ENCODE results near the gene APBB2.

Gene APBB2

GRCh38 chr4:41141900-41142299 is 72.4 kb downstream of the APBB2 start:
- DNase-seq (ENCODE audit: low read depth in 1 of 2, low spot score in 1 of 2), result no peak

DNA sequence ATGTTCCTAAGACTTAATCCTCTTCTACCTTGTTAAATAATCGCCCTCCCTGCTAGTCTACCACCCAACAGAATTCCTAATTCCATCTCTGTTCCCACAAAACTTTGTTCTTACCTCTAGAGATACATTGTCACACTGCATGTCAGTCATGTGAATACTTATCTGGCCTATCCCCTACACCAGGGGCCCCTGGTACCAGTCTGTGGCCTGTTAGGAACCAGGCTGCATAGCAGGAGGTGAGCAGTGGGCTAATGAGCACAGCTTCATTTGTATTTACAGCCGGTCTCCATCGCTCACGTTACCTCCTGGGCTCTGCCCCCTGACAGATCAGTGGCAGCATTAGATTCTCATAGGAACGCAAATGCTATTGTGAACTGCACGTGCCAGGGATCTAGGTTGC is 73.9 kb downstream of the APBB2 start:
- no peak for DNase-seq (ENCODE audit: low read depth in 1 of 2, low spot score in 1 of 2)

GRCh38 chr4:41137879-41138278 is 76.5 kb downstream of the APBB2 start:
- no peak for DNase-seq (ENCODE audit: low read depth in 1 of 2, low spot score in 1 of 2)

DNA sequence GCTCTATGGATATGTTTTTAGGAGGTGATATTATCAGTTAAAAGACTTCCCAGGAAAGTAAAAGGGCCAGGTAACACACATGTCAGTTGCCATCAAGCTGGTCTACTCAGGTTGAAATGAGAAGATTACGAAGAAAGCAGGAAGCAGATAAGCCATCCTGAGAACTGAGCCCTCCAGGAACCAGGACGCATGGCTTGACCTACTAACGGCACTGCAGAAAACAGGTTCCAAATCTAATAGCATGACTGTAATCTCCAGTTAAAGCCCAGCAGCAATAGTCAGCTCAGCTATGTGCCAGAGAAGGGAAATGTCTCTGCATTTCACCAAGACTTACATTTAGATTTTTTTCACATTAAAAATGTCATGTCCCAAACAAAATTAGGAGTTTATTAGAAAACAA is 77.9 kb downstream of the APBB2 start:
- DNase-seq (ENCODE audit: low read depth in 1 of 2, low spot score in 1 of 2), result no peak

DNA sequence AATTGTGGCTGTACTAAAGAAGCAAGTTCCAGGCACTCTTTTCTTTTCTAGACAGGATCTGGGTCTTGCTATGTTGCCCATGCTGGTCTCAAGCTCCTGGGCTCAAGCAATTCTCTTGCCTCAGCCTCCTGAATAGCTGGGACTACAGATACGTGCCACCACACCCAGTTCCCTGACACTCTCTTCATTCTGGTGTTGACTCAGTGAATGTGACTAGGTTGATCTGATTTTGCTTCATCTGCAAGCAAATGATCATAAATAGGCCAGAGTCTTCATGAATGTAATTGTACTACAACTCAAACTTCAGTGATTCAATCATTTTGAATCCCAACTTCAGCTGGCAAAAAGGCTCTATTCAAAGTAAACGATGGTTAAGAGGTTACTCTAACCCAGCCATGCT is 78.5 kb downstream of the APBB2 start:
- no peak for DNase-seq (ENCODE audit: low read depth in 1 of 2, low spot score in 1 of 2)

GRCh38 chr4:41134581-41134980 is 79.8 kb downstream of the APBB2 start:
- no peak for DNase-seq (ENCODE audit: low read depth in 1 of 2, low spot score in 1 of 2)

- DNase-seq (ENCODE audit: low read depth in 1 of 2, low spot score in 1 of 2), result no peak
Measured at GRCh38 chr4:41133454-41134018, 80.8 kb downstream of the APBB2 start.

DNA sequence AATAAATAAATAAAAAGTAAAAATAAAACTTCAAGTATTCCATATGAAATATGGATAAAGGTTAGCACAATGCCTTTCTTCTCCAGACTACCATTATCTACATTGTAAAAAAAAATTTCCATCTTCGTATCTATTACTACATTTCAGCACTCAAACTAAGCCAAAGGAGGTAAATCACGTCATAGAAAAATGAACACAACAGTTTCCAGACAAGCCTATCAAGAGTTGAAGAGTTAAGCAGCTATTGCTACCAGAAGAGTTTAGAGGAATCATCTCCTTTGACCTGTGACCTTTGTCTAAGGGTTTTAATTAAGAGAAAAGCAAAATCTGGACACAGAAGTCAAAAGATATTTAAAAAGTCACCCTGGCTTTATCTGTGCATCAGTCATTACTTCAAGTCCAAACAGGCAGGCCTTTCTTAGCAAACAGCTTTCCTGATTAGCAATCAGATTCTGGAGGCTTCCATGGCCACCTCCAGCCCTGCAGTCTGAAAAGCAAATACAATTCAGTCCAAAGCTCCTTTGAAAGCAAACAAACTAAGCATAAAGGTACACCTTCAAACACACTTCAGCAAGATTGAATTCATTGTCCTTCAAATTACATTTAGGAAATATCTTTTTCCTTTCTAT is 82.2 kb downstream of the APBB2 start:
- no peak for DNase-seq (ENCODE audit: low read depth in 1 of 2, low spot score in 1 of 2)

GRCh38 chr4:41129936-41130440 is 84.4 kb downstream of the APBB2 start:
- DNase-seq (ENCODE audit: low read depth in 1 of 2, low spot score in 1 of 2), result no peak

DNA sequence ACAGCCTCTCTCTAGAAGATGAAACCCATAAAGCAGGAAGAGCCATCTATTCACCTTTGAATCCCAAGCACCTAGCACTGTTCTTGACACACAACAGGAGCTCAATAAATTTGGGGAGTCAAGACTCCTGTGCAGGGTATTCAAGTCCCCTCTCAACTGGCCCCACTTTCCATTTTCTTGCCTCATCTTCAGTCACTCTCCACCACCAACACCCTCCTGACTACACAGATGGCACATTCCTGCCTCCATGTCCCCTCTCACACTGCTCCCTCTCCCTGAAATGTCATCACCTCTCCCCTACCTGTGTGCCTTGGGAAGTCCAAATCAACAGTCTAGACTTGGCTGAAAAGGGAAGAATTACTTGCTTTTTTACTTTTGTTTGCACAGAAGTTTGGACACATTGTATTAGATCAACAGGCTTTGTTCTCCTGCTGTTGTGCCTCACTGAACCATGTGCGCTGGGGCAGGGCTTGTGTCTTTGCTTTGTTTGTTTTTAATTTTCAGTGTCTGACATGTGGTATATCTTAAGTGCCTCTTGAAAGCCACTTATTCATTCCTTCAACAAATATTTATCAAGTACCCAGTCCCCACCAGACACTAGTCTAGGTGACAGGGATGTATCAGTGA is 85.1 kb downstream of the APBB2 start:
- DNase-seq (ENCODE audit: low read depth in 1 of 2, low spot score in 1 of 2), result no peak

GRCh38 chr4:41125558-41126311 is 88.6 kb downstream of the APBB2 start:
- DNase-seq (ENCODE audit: low read depth in 1 of 2, low spot score in 1 of 2), result no peak

DNA sequence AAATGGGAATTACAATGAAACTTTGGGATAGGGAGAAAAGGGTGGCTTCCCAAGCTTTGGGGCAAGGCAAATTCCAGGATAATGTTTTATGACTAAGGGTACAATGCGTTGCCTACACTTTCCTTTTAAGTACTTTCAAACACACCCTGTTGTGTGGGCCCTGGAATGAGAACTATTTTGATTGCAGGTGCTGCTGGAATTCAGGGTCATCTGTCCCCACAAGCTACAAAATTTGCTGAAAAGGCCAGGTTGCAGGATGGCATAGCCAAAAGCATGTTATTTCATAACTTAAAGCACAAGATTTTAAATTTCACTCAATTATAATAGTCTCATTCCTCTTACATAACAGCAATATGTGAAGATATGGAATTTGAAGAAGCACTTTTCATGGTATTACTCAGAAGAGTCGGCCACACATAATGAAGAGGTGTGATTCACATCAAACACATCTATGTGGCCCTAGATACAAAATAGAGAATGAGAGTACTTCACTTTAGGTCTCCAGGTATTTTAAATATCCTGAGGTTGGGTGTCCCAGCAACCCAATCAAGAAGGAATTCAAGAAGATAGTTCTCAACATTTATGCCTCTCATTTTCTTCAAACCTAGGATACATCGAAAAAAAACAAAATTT is 89.3 kb downstream of the APBB2 start:
- no peak for DNase-seq (ENCODE audit: low read depth in 1 of 2, low spot score in 1 of 2)

DNA sequence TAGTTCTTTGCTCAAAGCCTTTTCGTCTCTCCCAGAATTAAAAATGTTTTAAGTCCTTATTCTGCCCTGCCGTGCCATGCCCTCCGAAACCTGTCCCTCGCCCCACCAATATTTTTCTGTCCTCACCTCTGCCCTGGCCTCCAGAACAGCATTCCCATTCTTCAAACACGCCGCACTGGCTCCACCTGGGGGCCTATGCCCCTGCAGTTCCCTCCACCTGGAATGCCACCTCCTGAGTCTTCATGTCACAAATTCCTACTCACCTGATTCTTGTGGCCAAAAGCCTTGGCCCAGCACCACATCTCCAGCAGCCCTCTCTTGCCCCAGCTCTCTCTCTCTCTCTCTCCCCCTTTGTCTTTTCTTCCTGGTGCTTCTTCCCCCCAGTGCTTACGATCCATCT is 91.6 kb downstream of the APBB2 start:
- DNase-seq (ENCODE audit: low read depth in 1 of 2, low spot score in 1 of 2), result no peak

GRCh38 chr4:41122309-41122708 is 92.0 kb downstream of the APBB2 start:
- no peak for DNase-seq (ENCODE audit: low read depth in 1 of 2, low spot score in 1 of 2)

- DNase-seq (ENCODE audit: low read depth in 1 of 2, low spot score in 1 of 2), result no peak
Measured at GRCh38 chr4:41121906-41122305, 92.4 kb downstream of the APBB2 start.

DNA sequence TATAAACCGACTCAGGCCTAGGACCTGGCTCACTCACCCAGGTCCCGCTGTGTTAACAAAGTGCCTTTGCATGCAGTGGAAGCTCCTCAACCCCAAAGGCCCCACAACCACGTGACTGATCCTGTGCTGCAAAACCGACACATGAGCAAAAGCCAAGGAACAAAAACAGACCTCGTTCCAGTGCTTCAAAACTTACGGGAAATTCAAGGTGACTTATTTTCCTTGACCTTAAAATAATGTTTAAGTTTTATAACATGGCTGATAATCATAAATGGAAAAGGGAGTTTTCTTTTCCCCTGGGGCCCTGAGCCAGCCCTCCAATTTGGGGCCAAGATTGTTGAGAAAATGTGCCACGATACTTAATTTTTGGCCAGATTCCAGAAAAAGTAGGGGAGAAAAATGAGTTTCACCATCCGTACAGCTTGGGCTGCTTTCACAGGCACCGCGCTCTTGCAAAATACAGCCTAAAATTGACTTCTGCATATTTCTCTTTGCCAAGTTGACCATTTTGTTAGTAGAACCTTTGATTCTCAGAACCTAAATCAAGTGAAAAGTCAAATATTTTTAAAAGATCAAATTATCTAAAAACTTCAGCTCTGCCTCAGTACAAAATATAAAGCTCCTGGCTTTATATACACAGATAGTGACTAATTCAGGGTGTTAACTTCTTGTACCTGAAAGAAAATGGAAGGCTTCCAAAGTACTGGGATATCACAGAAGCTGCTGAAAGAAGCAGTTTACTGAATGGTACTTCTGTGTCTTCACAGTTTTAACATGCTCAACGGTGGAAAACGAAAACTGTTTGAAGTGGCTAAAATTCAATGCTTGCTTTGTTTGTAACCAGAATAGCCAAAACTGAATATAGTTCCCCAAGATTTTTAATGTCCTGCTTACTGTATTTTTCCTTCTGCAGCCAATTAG is 93.8 kb downstream of the APBB2 start:
- DNase-seq (ENCODE audit: low read depth in 1 of 2, low spot score in 1 of 2), result no peak

DNA sequence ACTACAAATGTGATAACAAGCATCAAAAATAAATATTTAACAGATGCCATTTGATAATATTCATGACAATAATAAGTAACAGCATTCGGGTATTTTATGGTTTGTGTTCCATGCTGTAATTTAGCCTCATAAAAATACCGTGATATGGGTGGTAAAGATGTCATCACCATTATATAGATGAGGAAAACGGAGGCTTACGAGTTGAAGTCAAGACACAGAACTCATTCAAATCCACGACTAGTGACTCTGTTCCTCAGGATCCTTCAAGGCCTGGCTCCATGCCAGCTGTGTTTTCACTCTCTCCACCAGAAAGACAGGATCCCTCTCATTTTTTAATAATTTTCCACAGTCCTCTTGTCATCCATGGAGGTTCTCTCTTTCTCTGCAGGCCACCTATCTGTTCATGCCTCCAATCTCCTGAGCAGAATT is 94.5 kb downstream of the APBB2 start:
- no peak for DNase-seq (ENCODE audit: low read depth in 1 of 2, low spot score in 1 of 2)

- no peak for DNase-seq (ENCODE audit: low read depth in 1 of 2, low spot score in 1 of 2)
Measured at GRCh38 chr4:41111791-41112190, 102.6 kb downstream of the APBB2 start.

- no peak for DNase-seq (ENCODE audit: low read depth in 1 of 2, low spot score in 1 of 2)
Measured at GRCh38 chr4:41110050-41110449, 104.3 kb downstream of the APBB2 start.

GRCh38 chr4:41108481-41108880 is 105.9 kb downstream of the APBB2 start:
- no peak for DNase-seq (ENCODE audit: low read depth in 1 of 2, low spot score in 1 of 2)
